ENCODE results near the gene ANO3. TPM values are rescaled to one million over a fixed set of nuclear protein-coding genes. Genes with fewer than 3 reads are reported as not detected.

ANO3 gene
- total RNA-seq, 2 experiments from 2014 or later: not detected

DNA sequence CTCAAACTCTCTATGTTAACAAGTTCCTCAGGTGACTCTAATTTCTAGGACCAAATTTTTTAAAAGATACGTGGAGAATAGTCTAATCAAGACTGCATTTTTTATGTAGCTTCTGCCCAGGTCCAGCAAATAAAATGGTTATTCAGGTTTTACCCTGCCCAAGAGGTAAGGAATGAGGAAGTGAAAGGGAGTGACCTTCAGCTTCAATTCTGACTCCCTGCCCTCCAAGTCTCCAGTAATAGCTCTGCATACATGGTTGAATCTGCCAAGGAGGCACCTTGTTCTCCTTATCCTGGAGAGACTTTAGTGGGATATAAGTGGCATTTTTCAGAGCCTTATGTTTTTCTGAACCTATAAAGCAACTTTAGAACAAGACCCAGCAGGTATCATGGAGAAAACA, 224.7 kb downstream of the ANO3 start:
- ChIA-PET CTCF (no interaction called here), POLR2A (no interaction called here)
- H3K9me3 Mint-ChIP-seq: peaks cover 12% of the 10 kb centered on the region
- H3K36me3 Mint-ChIP-seq (ENCODE audit: low read depth): no peaks in the 10 kb centered on the region
- no peak overlapping the region for H3K27ac Mint-ChIP-seq
- Histone ChIP-seq H3K36me3 (ENCODE audit: insufficient read depth, low read length) (no peaks in the 10 kb centered on the region), H3K27me3 (ENCODE audit: control insufficient read depth in 1 of 2, insufficient read depth in 2 of 2, low read length in 2 of 2) (no peaks in the 10 kb centered on the region), H3K4me3 (ENCODE audit: low read length) (no peak overlapping the region), H3K27ac (ENCODE audit: low read depth in 1 of 2, low read length in 2 of 2) (no peak overlapping the region), H3K9me3 (ENCODE audit: control insufficient read depth in 1 of 2, insufficient read depth in 1 of 2, low read length in 2 of 2) (no peaks in the 10 kb centered on the region), H3K4me1 (ENCODE audit: insufficient read depth, low read length) (no peaks in the 10 kb centered on the region)
- no peaks in the 10 kb centered on the region for H3K4me1 Mint-ChIP-seq (ENCODE audit: low read depth)
- intact Hi-C loops (cut with DNase I, micrococcal nuclease): no loop called here
- ATAC-seq (ENCODE audit: poor library complexity): no peak
- TF ChIP-seq, protein P1, sequence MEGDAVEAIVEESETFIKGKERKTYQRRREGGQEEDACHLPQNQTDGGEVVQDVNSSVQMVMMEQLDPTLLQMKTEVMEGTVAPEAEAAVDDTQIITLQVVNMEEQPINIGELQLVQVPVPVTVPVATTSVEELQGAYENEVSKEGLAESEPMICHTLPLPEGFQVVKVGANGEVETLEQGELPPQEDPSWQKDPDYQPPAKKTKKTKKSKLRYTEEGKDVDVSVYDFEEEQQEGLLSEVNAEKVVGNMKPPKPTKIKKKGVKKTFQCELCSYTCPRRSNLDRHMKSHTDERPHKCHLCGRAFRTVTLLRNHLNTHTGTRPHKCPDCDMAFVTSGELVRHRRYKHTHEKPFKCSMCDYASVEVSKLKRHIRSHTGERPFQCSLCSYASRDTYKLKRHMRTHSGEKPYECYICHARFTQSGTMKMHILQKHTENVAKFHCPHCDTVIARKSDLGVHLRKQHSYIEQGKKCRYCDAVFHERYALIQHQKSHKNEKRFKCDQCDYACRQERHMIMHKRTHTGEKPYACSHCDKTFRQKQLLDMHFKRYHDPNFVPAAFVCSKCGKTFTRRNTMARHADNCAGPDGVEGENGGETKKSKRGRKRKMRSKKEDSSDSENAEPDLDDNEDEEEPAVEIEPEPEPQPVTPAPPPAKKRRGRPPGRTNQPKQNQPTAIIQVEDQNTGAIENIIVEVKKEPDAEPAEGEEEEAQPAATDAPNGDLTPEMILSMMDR (IDR thresholded peaks at IDR 0.05): no peak
- no peak overlapping the region for H3K4me3 Mint-ChIP-seq
- DNase-seq: no peak
- H3K27me3 Mint-ChIP-seq: no peaks in the 10 kb centered on the region

DNA sequence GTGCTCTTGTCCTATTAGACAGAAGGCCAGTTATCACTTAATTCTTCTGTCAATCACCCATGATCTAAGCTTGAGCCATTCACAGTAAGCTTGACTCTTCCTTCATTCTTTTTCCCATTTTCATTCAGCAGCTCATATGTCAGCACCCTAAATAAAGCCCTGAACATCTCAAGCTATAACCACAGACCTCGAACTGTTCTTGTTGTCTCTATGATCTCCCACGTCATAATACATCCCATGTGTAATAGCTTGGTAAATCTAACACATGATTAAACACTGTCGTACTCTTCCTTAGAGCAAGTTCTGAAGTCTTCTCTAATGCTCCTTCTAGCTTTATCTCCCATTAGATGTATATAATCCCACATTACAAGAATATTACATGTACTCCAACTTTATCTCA, 225.7 kb downstream of the ANO3 start:
- Mint-ChIP-seq H3K4me1 (ENCODE audit: low read depth) (no peaks in the 10 kb centered on the region), H3K27me3 (no peaks in the 10 kb centered on the region), H3K36me3 (ENCODE audit: low read depth) (no peaks in the 10 kb centered on the region), H3K9me3 (peaks cover 8% of the 10 kb centered on the region), H3K27ac (no peak overlapping the region), H3K4me3 (no peak overlapping the region)
- Histone ChIP-seq H3K27me3 (ENCODE audit: control insufficient read depth in 1 of 2, insufficient read depth in 2 of 2, low read length in 2 of 2) (no peaks in the 10 kb centered on the region), H3K9me3 (ENCODE audit: control insufficient read depth in 1 of 2, insufficient read depth in 1 of 2, low read length in 2 of 2) (no peaks in the 10 kb centered on the region), H3K27ac (ENCODE audit: low read depth in 1 of 2, low read length in 2 of 2) (no peak overlapping the region), H3K4me1 (ENCODE audit: insufficient read depth, low read length) (no peaks in the 10 kb centered on the region), H3K4me3 (ENCODE audit: low read length) (no peak overlapping the region), H3K36me3 (ENCODE audit: insufficient read depth, low read length) (no peaks in the 10 kb centered on the region)
- POLR2A ChIA-PET: no interaction called here
- TF ChIP-seq, protein P1 (IDR thresholded peaks at IDR 0.05): no peak
- ATAC-seq (ENCODE audit: poor library complexity) (no peak), DNase-seq (no peak)
- CTCF ChIA-PET: no interaction called here
- intact Hi-C loops (cut with DNase I, micrococcal nuclease): no loop called here

DNA sequence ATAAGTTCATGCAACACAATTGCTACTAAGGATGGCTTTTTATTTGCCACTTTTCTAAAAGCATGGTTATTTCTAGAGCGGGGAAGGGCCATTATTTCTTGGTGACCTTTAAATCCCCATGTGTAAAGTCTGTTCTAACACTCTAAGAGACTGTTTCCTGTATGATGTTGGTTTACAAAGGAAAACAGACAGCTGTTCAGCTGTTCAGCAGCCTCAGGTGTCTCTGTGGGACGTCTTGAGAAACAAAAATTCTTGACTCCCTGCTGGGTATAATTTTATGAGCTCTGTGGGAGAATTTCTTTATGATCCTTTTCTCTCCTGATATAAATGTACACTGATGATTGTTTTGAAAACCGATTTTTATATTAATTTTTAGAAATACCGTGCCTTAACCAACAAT, 226.3 kb downstream of the ANO3 start:
- Mint-ChIP-seq H3K36me3 (ENCODE audit: low read depth) (no peaks in the 10 kb centered on the region), H3K27me3 (no peaks in the 10 kb centered on the region), H3K9me3 (peaks cover 8% of the 10 kb centered on the region), H3K4me1 (ENCODE audit: low read depth) (no peaks in the 10 kb centered on the region), H3K4me3 (no peak overlapping the region), H3K27ac (no peak overlapping the region)
- no peak for DNase-seq
- no peak overlapping the region for H3K4me3 ChIP-seq (ENCODE audit: low read length)
- ChIA-PET CTCF (no interaction called here), POLR2A (no interaction called here)
- intact Hi-C loops (cut with DNase I, micrococcal nuclease): no loop called here
- no peaks in the 10 kb centered on the region for H3K36me3 ChIP-seq (ENCODE audit: insufficient read depth, low read length)
- no peaks in the 10 kb centered on the region for H3K9me3 ChIP-seq (ENCODE audit: control insufficient read depth in 1 of 2, insufficient read depth in 1 of 2, low read length in 2 of 2)
- no peak overlapping the region for H3K27ac ChIP-seq (ENCODE audit: low read depth in 1 of 2, low read length in 2 of 2)
- no peaks in the 10 kb centered on the region for H3K4me1 ChIP-seq (ENCODE audit: insufficient read depth, low read length)
- ATAC-seq (ENCODE audit: poor library complexity): no peak
- H3K27me3 ChIP-seq (ENCODE audit: control insufficient read depth in 1 of 2, insufficient read depth in 2 of 2, low read length in 2 of 2): no peaks in the 10 kb centered on the region
- TF ChIP-seq, protein P1 (IDR thresholded peaks at IDR 0.05): no peak
